Femur (tissue), 1 donor: Measurements from ENCODE around the gene ARHGEF40.

Experiments used
- DNase-seq: peaks from one replicate; pipeline ENCODE4 v3.0.0-alpha.2; 2017

Gene ARHGEF40

GRCh38 chr14:21136024-21136423 lies 65.9 kb downstream of the ARHGEF40 start:
- DNase-seq = no peak
